ENCODE data around the gene MAN1C1. TPM values are rescaled to one million over a fixed set of nuclear protein-coding genes. Genes with fewer than 3 reads are reported as not detected.

MAN1C1 gene
- total RNA-seq, 1 donor from 2014 or later: 20.4 TPM

DNA sequence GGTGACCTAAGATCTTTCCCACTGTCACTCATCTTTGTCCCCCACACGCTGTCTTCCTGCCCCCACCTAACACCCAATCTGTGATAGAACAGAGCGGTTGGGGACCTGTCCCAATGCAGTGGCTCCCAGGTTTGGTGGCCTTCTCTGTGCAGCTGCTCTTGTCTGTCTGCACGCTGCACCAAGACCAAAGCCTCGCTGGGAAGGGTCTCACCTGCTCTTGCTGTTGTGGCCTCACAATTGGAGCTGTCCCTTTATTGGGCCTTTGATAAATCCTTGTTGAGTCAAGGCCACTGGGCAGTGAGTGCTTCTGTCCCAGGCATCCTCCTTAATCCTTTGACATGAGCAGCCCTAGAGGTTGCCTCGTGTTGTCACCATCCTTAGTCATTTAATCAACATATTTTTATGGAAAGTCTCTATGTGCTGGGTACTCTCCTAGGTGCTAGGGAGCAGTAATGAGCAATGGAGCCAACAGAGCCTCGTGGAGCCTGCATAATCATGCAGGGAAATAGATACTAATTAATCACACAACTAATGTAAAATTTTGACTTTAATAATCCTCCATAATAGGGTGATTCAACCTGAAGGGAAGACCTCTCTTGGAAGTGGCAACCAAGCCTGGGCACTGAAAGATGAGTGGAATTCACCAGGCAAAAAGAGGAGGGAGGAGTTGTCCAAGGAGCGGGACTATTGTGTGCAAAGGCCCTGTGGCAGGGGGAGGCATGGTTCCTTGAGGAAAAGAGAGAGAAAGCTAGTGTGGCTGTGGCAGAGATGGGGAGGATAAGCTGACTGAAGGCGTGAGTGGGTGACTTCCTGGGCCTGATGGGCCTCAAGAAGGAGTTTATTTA, 57.6 kb downstream of the MAN1C1 start:
- TF ChIP-seq CTCF (IDR thresholded peaks at IDR 0.05): no peak
- peaks cover 15% of the 10 kb centered on the region for H3K4me1 ChIP-seq
- H3K4me3 ChIP-seq: no peak overlapping the region
- H3K9me3 ChIP-seq: no peaks in the 10 kb centered on the region
- DNase-seq (no peak), ATAC-seq (no peak)
- H3K36me3 ChIP-seq: no peaks in the 10 kb centered on the region
- intact Hi-C loops (cut with DNase I): no loop called here
- no peaks in the 10 kb centered on the region for H3K27me3 ChIP-seq (ENCODE audit: low read depth)
- H3K27ac ChIP-seq: no peak overlapping the region

DNA sequence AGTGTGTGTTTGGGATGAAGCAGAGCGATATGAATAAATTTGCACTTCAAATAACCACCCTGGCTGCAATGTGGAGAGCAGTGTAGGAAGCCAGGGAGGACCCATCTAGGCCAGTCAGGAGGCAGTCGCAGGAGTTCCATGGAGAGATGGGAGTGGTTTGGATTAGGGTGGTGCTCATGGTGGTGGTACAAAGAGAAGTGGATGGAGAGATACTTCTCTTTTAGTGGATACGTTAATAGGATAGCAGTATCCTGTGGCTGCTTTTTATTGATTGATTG, 58.2 kb downstream of the MAN1C1 start:
- H3K27ac ChIP-seq: no peak overlapping the region
- ATAC-seq (no peak), DNase-seq (no peak)
- H3K4me1 ChIP-seq: peaks cover 15% of the 10 kb centered on the region
- H3K36me3 ChIP-seq: no peaks in the 10 kb centered on the region
- H3K4me3 ChIP-seq: no peak overlapping the region
- no peaks in the 10 kb centered on the region for H3K27me3 ChIP-seq (ENCODE audit: low read depth)
- no peaks in the 10 kb centered on the region for H3K9me3 ChIP-seq
- intact Hi-C loops (cut with DNase I): no loop called here
- no peak for TF ChIP-seq CTCF (IDR thresholded peaks at IDR 0.05)

DNA sequence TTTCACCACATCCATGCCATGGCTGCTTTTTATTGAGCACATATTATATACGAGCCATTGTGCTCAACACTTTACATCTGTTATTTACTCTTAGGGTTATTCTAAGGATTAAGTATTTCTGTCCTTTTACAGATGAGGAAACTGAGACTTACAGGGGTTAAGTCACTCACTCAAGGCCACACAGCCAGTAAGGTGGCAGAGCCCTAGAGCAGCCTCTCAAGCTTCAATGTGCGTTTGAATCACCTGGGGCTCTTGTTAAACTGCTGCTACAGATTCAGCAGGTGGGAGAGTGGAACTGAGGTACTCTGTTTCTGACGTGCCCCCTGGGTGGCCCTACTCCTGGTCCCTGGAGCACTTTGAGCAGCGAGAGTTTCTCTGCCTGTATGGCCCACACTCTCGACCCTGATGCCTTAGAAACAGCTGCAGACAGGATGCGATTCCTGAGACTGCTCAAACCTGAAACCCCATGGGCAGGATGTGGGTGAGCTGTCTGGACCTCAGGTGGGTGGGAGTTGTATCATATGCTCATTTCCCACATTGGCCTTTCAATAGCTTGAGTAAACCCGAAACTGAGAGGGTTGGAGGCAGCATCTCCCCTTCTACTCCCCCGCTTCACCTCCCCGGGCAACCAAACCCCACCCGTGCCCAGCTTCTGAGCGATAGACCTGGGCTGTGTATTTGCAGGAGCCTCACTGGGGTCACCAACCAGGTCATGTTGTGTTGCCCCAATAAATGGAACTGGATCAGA, 59.3 kb downstream of the MAN1C1 start:
- intact Hi-C loops (cut with DNase I): no loop called here
- Histone ChIP-seq H3K4me3 (no peak overlapping the region), H3K4me1 (peaks cover 15% of the 10 kb centered on the region), H3K9me3 (no peaks in the 10 kb centered on the region), H3K36me3 (no peaks in the 10 kb centered on the region), H3K27me3 (ENCODE audit: low read depth) (no peaks in the 10 kb centered on the region), H3K27ac (no peak overlapping the region)
- no peak for TF ChIP-seq CTCF (IDR thresholded peaks at IDR 0.05)
- ATAC-seq: peak; percentile 24 to 33
- no peak for DNase-seq

DNA sequence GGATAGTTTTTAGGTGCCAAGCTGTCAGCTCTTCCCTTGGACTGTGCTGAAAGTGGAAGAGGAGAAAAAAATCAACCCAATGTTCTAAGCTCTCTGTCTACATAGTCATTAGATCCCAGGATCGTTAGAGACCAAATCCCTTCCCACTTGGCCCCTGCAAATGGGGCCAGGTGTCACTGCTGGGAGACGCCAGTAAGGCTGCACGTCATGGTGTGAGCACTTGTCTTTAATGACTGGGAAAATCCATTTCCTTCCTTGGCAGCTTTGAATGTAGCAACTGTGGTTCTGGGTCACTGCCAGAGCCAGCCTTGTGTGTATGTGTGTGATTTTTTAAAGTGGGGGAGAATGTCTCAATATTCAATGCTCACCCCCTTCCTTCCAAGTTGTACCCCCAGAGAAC, 59.9 kb downstream of the MAN1C1 start:
- Histone ChIP-seq H3K27ac (no peak overlapping the region), H3K4me3 (no peak overlapping the region), H3K9me3 (no peaks in the 10 kb centered on the region), H3K27me3 (ENCODE audit: low read depth) (no peaks in the 10 kb centered on the region), H3K4me1 (peaks cover 15% of the 10 kb centered on the region), H3K36me3 (no peaks in the 10 kb centered on the region)
- no peak for TF ChIP-seq CTCF (IDR thresholded peaks at IDR 0.05)
- intact Hi-C loops (cut with DNase I): no loop called here
- no peak for DNase-seq
- ATAC-seq: peak; percentile 33 to 45

- Histone ChIP-seq H3K9me3 (no peaks in the 10 kb centered on the region), H3K4me3 (no peak overlapping the region), H3K4me1 (peaks cover 15% of the 10 kb centered on the region), H3K36me3 (no peaks in the 10 kb centered on the region), H3K27me3 (ENCODE audit: low read depth) (no peaks in the 10 kb centered on the region), H3K27ac (no peak overlapping the region)
- no peak for TF ChIP-seq CTCF (IDR thresholded peaks at IDR 0.05)
- intact Hi-C loops (cut with DNase I): no loop called here
- no peak for ATAC-seq
- DNase-seq: no peak
Observed at GRCh38 chr1:25677193-25677773, 60.7 kb downstream of the MAN1C1 start.
